H1 (cell line): ENCODE measurements around the gene CD84. TPM values are rescaled to one million over a fixed set of nuclear protein-coding genes. Genes with fewer than 3 reads are reported as not detected.

ENCODE experiments used
- CTCF ChIA-PET: fragments of 300-600 bp; sonication (Branson Sonifier 250); formaldehyde crosslinking; loops from one replicate; lab custom pipeline; 2021; ENCODE audit not compliant: partially characterized antibody; lab: Charles Lee
- POLR2A ChIA-PET: fragments of 300-600 bp; sonication (Branson Sonifier 250); formaldehyde crosslinking; loops from one replicate; lab custom pipeline; 2021; ENCODE audit warnings: inconsistent platforms; ENCODE audit not compliant: partially characterized antibody; lab: Charles Lee
- DNase-seq, 2 experiments: peaks; one replicate each; pipeline versions ENCODE4 v3.0.0 to v3.0.0-alpha.2; 2010 to 2022; ENCODE audit warnings: low spot score in 2 of 2, low read depth in 1 of 2, mixed read lengths in 1 of 2
- FAIRE-seq: peaks from 2 replicates; lab custom pipeline; 2011; peaks lifted over from hg19 to GRCh38; lab: Jason Lieb, UNC
- H2AFZ ChIP-seq: 2 replicates; pipeline ENCODE4 v1.8.1; 2012; ENCODE audit warnings: low read length, inconsistent platforms
- H2AK5ac ChIP-seq: 2 replicates; pipeline ENCODE4 v1.6.1; 2013; ENCODE audit warnings: low read depth, low read length
- H2BK120ac ChIP-seq: replicated peaks from 2 replicates; pipeline ENCODE3; 2013; ENCODE audit warnings: low read depth, low read length, inconsistent platforms
- H2BK12ac ChIP-seq: 2 replicates; pipeline ENCODE4 v1.6.1; 2013; ENCODE audit warnings: low read depth, low read length
- H2BK15ac ChIP-seq: 2 replicates; pipeline ENCODE4 v1.6.1; 2013; ENCODE audit warnings: low read length
- H2BK20ac ChIP-seq: 2 replicates; pipeline ENCODE4 v1.6.1; 2013; ENCODE audit warnings: low read length
- H2BK5ac ChIP-seq: 2 replicates; pipeline ENCODE4 v1.6.1; 2013; ENCODE audit warnings: low read depth, low read length
- H3K14ac ChIP-seq: 2 replicates; pipeline ENCODE4 v1.6.1; 2013; ENCODE audit warnings: inconsistent platforms; ENCODE audit not compliant: insufficient read length
- H3K18ac ChIP-seq: 2 replicates; pipeline ENCODE4 v1.6.1; 2013; ENCODE audit warnings: low read length; ENCODE audit errors: extremely low read depth
- H3K23ac ChIP-seq: 2 replicates; pipeline ENCODE4 v1.6.1; 2013; ENCODE audit warnings: inconsistent platforms; ENCODE audit not compliant: insufficient read length
- H3K23me2 ChIP-seq: 2 replicates; pipeline ENCODE4 v1.6.1; 2013; ENCODE audit warnings: low read depth, low read length
- H3K27ac ChIP-seq: 2 replicates; pipeline ENCODE4 v1.6.1; 2011; ENCODE audit warnings: low read depth, low read length, inconsistent platforms
- H3K27me3 ChIP-seq, 4 experiments: replicated peaks in 1 of 4; 1 replicate in 1 of 4; 2 replicates in 3 of 4; pipeline versions ENCODE4 v1.6.1 to v1.8.1; 2011 to 2013; ENCODE audit warnings: low read length in 3 of 4, mild to moderate bottlenecking in 3 of 4, inconsistent platforms in 2 of 4, mixed read lengths in 2 of 4, moderate library complexity in 1 of 4; ENCODE audit not compliant: control insufficient read depth in 3 of 4, insufficient read depth in 3 of 4; ENCODE audit errors: extremely low read depth in 1 of 4
- H3K36me3 ChIP-seq, 4 experiments: 2 replicates each; pipeline versions ENCODE4 v1.6.1 to v1.8.1; 2011 to 2013; ENCODE audit warnings: mild to moderate bottlenecking in 4 of 4, low read length in 3 of 4, moderate library complexity in 2 of 4, control low read depth in 1 of 4, inconsistent platforms in 1 of 4; ENCODE audit not compliant: insufficient read depth in 4 of 4, control insufficient read depth in 2 of 4
- H3K4ac ChIP-seq: replicated peaks from 2 replicates; pipeline ENCODE3; 2013; ENCODE audit warnings: low read length, low read depth, mixed read lengths, inconsistent platforms; ENCODE audit not compliant: insufficient read length
- H3K4me1 ChIP-seq, 4 experiments: replicated peaks in 1 of 4; 1 replicate in 1 of 4; 2 replicates in 3 of 4; pipeline versions ENCODE4 v1.6.1 to v1.8.1; 2011 to 2013; ENCODE audit warnings: low read length in 3 of 4, inconsistent platforms in 2 of 4, mixed read lengths in 1 of 4; ENCODE audit not compliant: insufficient read depth in 4 of 4, control insufficient read depth in 3 of 4
- H3K4me2 ChIP-seq, 2 experiments: 2 replicates each; pipeline versions ENCODE4 v1.6.1 to v1.8.1; 2011 to 2013; ENCODE audit warnings: low read depth in 2 of 2, low read length in 2 of 2, control low read depth in 1 of 2, inconsistent platforms in 1 of 2, mild to moderate bottlenecking in 1 of 2; ENCODE audit not compliant: insufficient read depth in 1 of 2
- H3K4me3 ChIP-seq, 4 experiments: fragments of 200-600, 300-600 bp in 1 of 4; sonication (generic), shearing (Covaris generic), sonication (Bioruptor Twin) in 1 of 4; 2 replicates each; pipeline versions ENCODE4 v1.5.1 to v1.8.1; 2011 to 2016; ENCODE audit warnings: low read length in 4 of 4, low read depth in 3 of 4, control low read depth in 2 of 4, inconsistent platforms in 2 of 4, mild to moderate bottlenecking in 2 of 4, mixed read lengths in 1 of 4, moderate library complexity in 1 of 4; ENCODE audit not compliant: insufficient read depth in 2 of 4; ENCODE audit errors: extremely low read depth in 1 of 4
- H3K56ac ChIP-seq: replicated peaks from 2 replicates; pipeline ENCODE3; 2013; ENCODE audit warnings: low read depth, mild to moderate bottlenecking, mixed read lengths, low read length, inconsistent platforms; ENCODE audit not compliant: insufficient read length
- H3K79me1 ChIP-seq: 2 replicates; pipeline ENCODE4 v1.6.1; 2013; ENCODE audit warnings: low read depth, low read length, control low read depth
- H3K79me2 ChIP-seq, 2 experiments: 2 replicates each; pipeline versions ENCODE4 v1.6.1 to v1.8.1; 2012 to 2013; ENCODE audit warnings: low read length in 2 of 2, mild to moderate bottlenecking in 2 of 2, inconsistent platforms in 1 of 2; ENCODE audit not compliant: insufficient read depth in 2 of 2, control insufficient read depth in 1 of 2
- H3K9ac ChIP-seq, 4 experiments: replicated peaks in 1 of 4; 1 replicate in 1 of 4; 2 replicates in 3 of 4; pipeline versions ENCODE4 v1.6.1 to v1.8.1; 2011 to 2013; ENCODE audit warnings: low read depth in 3 of 4, low read length in 3 of 4, control low read depth in 2 of 4, mild to moderate bottlenecking in 2 of 4, moderate library complexity in 2 of 4, inconsistent platforms in 1 of 4; ENCODE audit errors: extremely low read depth in 1 of 4
- H3K9me3 ChIP-seq, 2 experiments: 2 replicates each; pipeline versions ENCODE4 v1.6.1 to v1.8.1; 2012 to 2013; ENCODE audit warnings: mild to moderate bottlenecking in 2 of 2, moderate library complexity in 2 of 2, control low read depth in 1 of 2, inconsistent platforms in 1 of 2, low read depth in 1 of 2, low read length in 1 of 2, mixed read lengths in 1 of 2; ENCODE audit not compliant: insufficient read depth in 2 of 2
- H4K20me1 ChIP-seq, 2 experiments: replicated peaks in 1 of 2; 2 replicates each; pipeline versions ENCODE3 to v1.8.1; 2011 to 2013; ENCODE audit warnings: inconsistent platforms in 2 of 2, low read length in 2 of 2, mild to moderate bottlenecking in 1 of 2; ENCODE audit not compliant: insufficient read depth in 2 of 2, control insufficient read depth in 1 of 2
- H4K5ac ChIP-seq: 2 replicates; pipeline ENCODE4 v1.6.1; 2013; ENCODE audit warnings: low read length, low read depth, mixed read lengths, inconsistent platforms; ENCODE audit not compliant: insufficient read length
- H4K8ac ChIP-seq: 2 replicates; pipeline ENCODE4 v1.8.0; 2013; ENCODE audit warnings: mild to moderate bottlenecking, moderate library complexity, low read length, inconsistent platforms; ENCODE audit not compliant: insufficient read depth; ENCODE audit errors: extremely low read depth
- H4K91ac ChIP-seq: replicated peaks from 2 replicates; pipeline ENCODE3; 2013; ENCODE audit warnings: low read length, mixed read lengths, inconsistent platforms; ENCODE audit not compliant: insufficient read length
- SP1 ChIP-seq: IDR thresholded peaks from 2 replicates; pipeline ENCODE4 v1.6.1; 2011; ENCODE audit warnings: low read depth, low read length
- SRF ChIP-seq: IDR thresholded peaks from 2 replicates; pipeline ENCODE4 v1.6.1; 2011; ENCODE audit warnings: mild to moderate bottlenecking, low read depth, low read length, moderate library complexity
- TAF1 ChIP-seq: IDR thresholded peaks from 2 replicates; pipeline ENCODE4 v1.6.1; 2011; ENCODE audit warnings: mild to moderate bottlenecking, low read depth, low read length
- TAF7 ChIP-seq: optimal IDR thresholded peaks from 2 replicates; pipeline ENCODE3; 2011; ENCODE audit warnings: low read depth, mild to moderate bottlenecking, inconsistent platforms, low read length, moderate library complexity, borderline replicate concordance
- WGBS, 2 experiments: shearing (Covaris generic) in 1 of 2; methylation state at CpG; one replicate each; pipeline versions ENCODE4 v1.1.6 to v1.1.7; 2013 to 2015; ENCODE audit warnings: low lambda C conversion rate in 2 of 2, mixed read lengths in 2 of 2, inconsistent platforms in 1 of 2, low coverage in 1 of 2, missing lambda C conversion rate in 1 of 2; ENCODE audit not compliant: insufficient replicate concordance in 2 of 2, insufficient coverage in 1 of 2, insufficient read length in 1 of 2; ENCODE audit errors: extremely low coverage in 1 of 2, missing lambda C conversion rate in 1 of 2; 5-methylcytosine and 5-hydroxymethylcytosine counted together
- polyA plus RNA-seq, 7 experiments: library from polyadenylated mRNA; depleted of rRNA in 3 of 7; stranded (reverse) in 5 of 7; unstranded in 2 of 7; fragments of >200 nt in 5 of 7; fragments of 200-250 nt in 2 of 7; gene quantifications; 1 replicate in 5 of 7; 2 replicates in 1 of 7; 4 replicates in 1 of 7; pipeline versions ENCODE4 v1.2.1 to v1.2.3, GENCODE V29; 2011 to 2013; ENCODE audit warnings: missing spikeins in 2 of 7, mixed read lengths in 2 of 7
- total RNA-seq: library from RNA; stranded (reverse); fragmentation: NEBNext Ultra II Directional; extraction: Animal tissue kit (Norgen Biotek cat#: 25700); gene quantifications from 2 replicates; pipeline ENCODE4 v1.2.1, GENCODE V29; 2021
- TF ChIP-seq, protein P1 (sequence below), 3 experiments: IDR thresholded peaks; 1 replicate in 2 of 3; 2 replicates in 1 of 3; pipeline versions ENCODE4 v1.5.1 to v1.6.1; 2011; ENCODE audit warnings: low read length in 3 of 3, mild to moderate bottlenecking in 3 of 3, inconsistent platforms in 2 of 3, low read depth in 1 of 3, moderate library complexity in 1 of 3; ENCODE audit not compliant: insufficient read depth in 1 of 3; ENCODE audit errors: control extremely low read depth in 1 of 3

Gene CD84
- total and polyA plus RNA-seq, 2 of the 8 experiments (the other 6 are each of a cell fraction or from before 2014, with no cell fraction given) = not detected

DNA sequence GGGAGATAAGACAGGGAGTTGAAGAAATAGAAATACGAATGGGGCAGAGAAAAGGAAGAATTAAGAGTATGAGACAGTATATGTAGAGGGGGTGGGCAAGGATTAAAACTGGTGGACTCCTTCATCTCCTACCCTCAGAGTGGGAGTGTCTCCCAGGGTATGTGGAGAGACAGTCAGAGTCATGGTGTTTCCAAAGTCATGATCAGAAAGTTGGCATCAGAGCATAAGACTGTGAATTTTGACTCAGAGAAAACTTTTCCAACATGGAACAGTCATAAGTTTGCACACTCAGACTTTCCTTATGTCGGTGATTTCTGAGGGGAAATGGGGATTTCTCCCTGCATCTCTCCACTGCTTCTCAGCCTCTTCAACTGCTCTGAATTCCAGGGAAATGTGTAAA, 2.4 kb downstream of the CD84 start:
- Histone ChIP-seq H3K4ac (no peak overlapping the region), H3K14ac (no peak overlapping the region), H3K23ac (no peak overlapping the region), H3K9ac (no peak overlapping the region), H3K9me3 (no peaks in the 10 kb centered on the region), H3K27me3 (no peaks in the 10 kb centered on the region), H2AFZ (no peak overlapping the region), H3K4me2 (no peak overlapping the region), H3K79me2 (no peaks in the 10 kb centered on the region), H3K79me1 (no peaks in the 10 kb centered on the region), H2BK15ac (no peak overlapping the region), H2BK12ac (no peak overlapping the region), H3K4me3 (no peak overlapping the region), H4K20me1 (no peaks in the 10 kb centered on the region), H2AK5ac (no peak overlapping the region), H3K18ac (no peak overlapping the region), H3K4me1 (no peaks in the 10 kb centered on the region), H3K36me3 (no peaks in the 10 kb centered on the region), H4K8ac (no peak overlapping the region), H4K91ac (no peak overlapping the region), H3K27ac (no peak overlapping the region), H3K23me2 (no peaks in the 10 kb centered on the region), H4K5ac (no peak overlapping the region), H2BK20ac (no peak overlapping the region), H2BK120ac (no peak overlapping the region), H2BK5ac (no peak overlapping the region), H3K56ac (no peak overlapping the region)
- whole genome bisulfite sequencing, 2 experiments = 40% methylated on average over 2 of the region's 2 CpGs; no CpG with 5 or more reads in 1 of the 2 experiments
- ChIA-PET POLR2A (no interaction called here), CTCF (interaction anchor here (1.2 kb wide), 1 partner anchor 31 kb away, joined by 3 read pairs; no protein-coding TSS in a partner anchor)
- FAIRE-seq (no peak), DNase-seq (no peak)
- TF ChIP-seq SP1 = no peak
- TF ChIP-seq, protein P1, sequence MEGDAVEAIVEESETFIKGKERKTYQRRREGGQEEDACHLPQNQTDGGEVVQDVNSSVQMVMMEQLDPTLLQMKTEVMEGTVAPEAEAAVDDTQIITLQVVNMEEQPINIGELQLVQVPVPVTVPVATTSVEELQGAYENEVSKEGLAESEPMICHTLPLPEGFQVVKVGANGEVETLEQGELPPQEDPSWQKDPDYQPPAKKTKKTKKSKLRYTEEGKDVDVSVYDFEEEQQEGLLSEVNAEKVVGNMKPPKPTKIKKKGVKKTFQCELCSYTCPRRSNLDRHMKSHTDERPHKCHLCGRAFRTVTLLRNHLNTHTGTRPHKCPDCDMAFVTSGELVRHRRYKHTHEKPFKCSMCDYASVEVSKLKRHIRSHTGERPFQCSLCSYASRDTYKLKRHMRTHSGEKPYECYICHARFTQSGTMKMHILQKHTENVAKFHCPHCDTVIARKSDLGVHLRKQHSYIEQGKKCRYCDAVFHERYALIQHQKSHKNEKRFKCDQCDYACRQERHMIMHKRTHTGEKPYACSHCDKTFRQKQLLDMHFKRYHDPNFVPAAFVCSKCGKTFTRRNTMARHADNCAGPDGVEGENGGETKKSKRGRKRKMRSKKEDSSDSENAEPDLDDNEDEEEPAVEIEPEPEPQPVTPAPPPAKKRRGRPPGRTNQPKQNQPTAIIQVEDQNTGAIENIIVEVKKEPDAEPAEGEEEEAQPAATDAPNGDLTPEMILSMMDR (IDR thresholded peaks at IDR 0.05; ENCODE audit: control extremely low read depth in 1 of 3, insufficient read depth in 1 of 3, low read depth in 1 of 3, low read length in 3 of 3) = no peak
- TF ChIP-seq SRF = no peak
- TF ChIP-seq TAF1 = no peak
- no peak for TF ChIP-seq TAF7
